GM23338 (cell line): ENCODE measurements around the gene SPTLC2.

ENCODE experiments used
- CREB1 ChIP-seq: fragments of 250-450 bp; sonication (Bioruptor Pico); IDR thresholded peaks from 2 replicates; pipeline ENCODE4 v1.5.0; 2020; ENCODE audit warnings: low read depth, mild to moderate bottlenecking, moderate library complexity
- CTCF ChIP-seq, 2 experiments: fragments of 200-600 bp in 1 of 2; sonication (generic) in 1 of 2; conservative IDR thresholded peaks; 2 replicates each; pipeline versions ENCODE4 v1.5.1 to v1.6.1; 2016 to 2017; ENCODE audit warnings: antibody characterized with exemption in 2 of 2, low read depth in 2 of 2, mild to moderate bottlenecking in 2 of 2, moderate library complexity in 1 of 2
- EZH2 ChIP-seq: fragments of 200-600 bp; sonication (generic); IDR thresholded peaks from one replicate; pipeline ENCODE4 v1.8.0; 2017; ENCODE audit warnings: antibody characterized with exemption, mild to moderate bottlenecking, low read depth; ENCODE audit not compliant: unreplicated experiment
- EZH2phosphoT487 ChIP-seq: fragments of 200-600 bp; sonication (generic); IDR thresholded peaks from one replicate; pipeline ENCODE4 v1.8.1; 2018; ENCODE audit warnings: antibody characterized with exemption; ENCODE audit not compliant: unreplicated experiment
- JUNB ChIP-seq: IDR thresholded peaks from one replicate; pipeline ENCODE4 v1.6.1; 2016; ENCODE audit warnings: antibody characterized with exemption; ENCODE audit not compliant: unreplicated experiment
- NANOG ChIP-seq: IDR thresholded peaks from 2 replicates; pipeline ENCODE4 v1.6.1; 2016; ENCODE audit warnings: antibody characterized with exemption, borderline replicate concordance
- POLR2AphosphoS5 ChIP-seq: IDR thresholded peaks from 2 replicates; pipeline ENCODE4 v1.6.1; 2016; ENCODE audit warnings: antibody characterized with exemption, low read depth
- STAT1 ChIP-seq: IDR thresholded peaks from one replicate; pipeline ENCODE4 v1.6.1; 2016; ENCODE audit warnings: antibody characterized with exemption; ENCODE audit not compliant: unreplicated experiment
- ZNF331 ChIP-seq: fragments of 250-450 bp; sonication (Bioruptor Pico); IDR thresholded peaks from 2 replicates; pipeline ENCODE4 v1.5.0; 2020; ENCODE audit warnings: low read depth, mild to moderate bottlenecking, moderate library complexity
- TF ChIP-seq, protein P1 (sequence below): IDR thresholded peaks from one replicate; pipeline ENCODE4 v1.6.1; 2018; ENCODE audit warnings: antibody characterized with exemption; ENCODE audit not compliant: unreplicated experiment
- TF ChIP-seq, protein P2 (sequence below): IDR thresholded peaks from 2 replicates; pipeline ENCODE4 v1.6.1; 2016; ENCODE audit warnings: antibody characterized with exemption

- TF ChIP-seq EZH2 (no peak), POLR2AphosphoS5 (no peak), CTCF (conservative IDR thresholded peaks at IDR 0.05; ENCODE audit: low read depth in 2 of 2) (no peak), CREB1 (CRISPR knock-in tag) (no peak), JUNB (no peak), EZH2phosphoT487 (no peak), STAT1 (no peak), NANOG (no peak), ZNF331 (CRISPR knock-in tag) (no peak)
- TF ChIP-seq, protein P1, sequence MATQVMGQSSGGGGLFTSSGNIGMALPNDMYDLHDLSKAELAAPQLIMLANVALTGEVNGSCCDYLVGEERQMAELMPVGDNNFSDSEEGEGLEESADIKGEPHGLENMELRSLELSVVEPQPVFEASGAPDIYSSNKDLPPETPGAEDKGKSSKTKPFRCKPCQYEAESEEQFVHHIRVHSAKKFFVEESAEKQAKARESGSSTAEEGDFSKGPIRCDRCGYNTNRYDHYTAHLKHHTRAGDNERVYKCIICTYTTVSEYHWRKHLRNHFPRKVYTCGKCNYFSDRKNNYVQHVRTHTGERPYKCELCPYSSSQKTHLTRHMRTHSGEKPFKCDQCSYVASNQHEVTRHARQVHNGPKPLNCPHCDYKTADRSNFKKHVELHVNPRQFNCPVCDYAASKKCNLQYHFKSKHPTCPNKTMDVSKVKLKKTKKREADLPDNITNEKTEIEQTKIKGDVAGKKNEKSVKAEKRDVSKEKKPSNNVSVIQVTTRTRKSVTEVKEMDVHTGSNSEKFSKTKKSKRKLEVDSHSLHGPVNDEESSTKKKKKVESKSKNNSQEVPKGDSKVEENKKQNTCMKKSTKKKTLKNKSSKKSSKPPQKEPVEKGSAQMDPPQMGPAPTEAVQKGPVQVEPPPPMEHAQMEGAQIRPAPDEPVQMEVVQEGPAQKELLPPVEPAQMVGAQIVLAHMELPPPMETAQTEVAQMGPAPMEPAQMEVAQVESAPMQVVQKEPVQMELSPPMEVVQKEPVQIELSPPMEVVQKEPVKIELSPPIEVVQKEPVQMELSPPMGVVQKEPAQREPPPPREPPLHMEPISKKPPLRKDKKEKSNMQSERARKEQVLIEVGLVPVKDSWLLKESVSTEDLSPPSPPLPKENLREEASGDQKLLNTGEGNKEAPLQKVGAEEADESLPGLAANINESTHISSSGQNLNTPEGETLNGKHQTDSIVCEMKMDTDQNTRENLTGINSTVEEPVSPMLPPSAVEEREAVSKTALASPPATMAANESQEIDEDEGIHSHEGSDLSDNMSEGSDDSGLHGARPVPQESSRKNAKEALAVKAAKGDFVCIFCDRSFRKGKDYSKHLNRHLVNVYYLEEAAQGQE: no peak
- TF ChIP-seq, protein P2, sequence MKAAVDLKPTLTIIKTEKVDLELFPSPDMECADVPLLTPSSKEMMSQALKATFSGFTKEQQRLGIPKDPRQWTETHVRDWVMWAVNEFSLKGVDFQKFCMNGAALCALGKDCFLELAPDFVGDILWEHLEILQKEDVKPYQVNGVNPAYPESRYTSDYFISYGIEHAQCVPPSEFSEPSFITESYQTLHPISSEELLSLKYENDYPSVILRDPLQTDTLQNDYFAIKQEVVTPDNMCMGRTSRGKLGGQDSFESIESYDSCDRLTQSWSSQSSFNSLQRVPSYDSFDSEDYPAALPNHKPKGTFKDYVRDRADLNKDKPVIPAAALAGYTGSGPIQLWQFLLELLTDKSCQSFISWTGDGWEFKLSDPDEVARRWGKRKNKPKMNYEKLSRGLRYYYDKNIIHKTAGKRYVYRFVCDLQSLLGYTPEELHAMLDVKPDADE: no peak
Measured at GRCh38 chr14:77482422-77482821, 134.0 kb downstream of the SPTLC2 start.
